KOPT-K1 (cell line): ENCODE results near the gene BCL7C.

Source experiments
- H3K27ac ChIP-seq: fragments of 200-600 bp; sonication (generic); 2 replicates; pipeline ENCODE4 v1.5.1; 2016; ENCODE audit warnings: antibody characterized with exemption, mild to moderate bottlenecking, low read depth, low read length; ENCODE audit not compliant: poor library complexity, severe bottlenecking
- H3K36me3 ChIP-seq: fragments of 200-600 bp; sonication (generic); 2 replicates; pipeline ENCODE4 v1.5.1; 2017; ENCODE audit warnings: antibody characterized with exemption, mild to moderate bottlenecking, low read length, moderate library complexity; ENCODE audit not compliant: insufficient read depth
- H3K9me3 ChIP-seq: fragments of 200-600 bp; sonication (generic); 2 replicates; pipeline ENCODE4 v1.5.1; 2017; ENCODE audit warnings: antibody characterized with exemption, low read length, mild to moderate bottlenecking; ENCODE audit not compliant: insufficient read depth, poor library complexity, severe bottlenecking

The BCL7C gene

DNA sequence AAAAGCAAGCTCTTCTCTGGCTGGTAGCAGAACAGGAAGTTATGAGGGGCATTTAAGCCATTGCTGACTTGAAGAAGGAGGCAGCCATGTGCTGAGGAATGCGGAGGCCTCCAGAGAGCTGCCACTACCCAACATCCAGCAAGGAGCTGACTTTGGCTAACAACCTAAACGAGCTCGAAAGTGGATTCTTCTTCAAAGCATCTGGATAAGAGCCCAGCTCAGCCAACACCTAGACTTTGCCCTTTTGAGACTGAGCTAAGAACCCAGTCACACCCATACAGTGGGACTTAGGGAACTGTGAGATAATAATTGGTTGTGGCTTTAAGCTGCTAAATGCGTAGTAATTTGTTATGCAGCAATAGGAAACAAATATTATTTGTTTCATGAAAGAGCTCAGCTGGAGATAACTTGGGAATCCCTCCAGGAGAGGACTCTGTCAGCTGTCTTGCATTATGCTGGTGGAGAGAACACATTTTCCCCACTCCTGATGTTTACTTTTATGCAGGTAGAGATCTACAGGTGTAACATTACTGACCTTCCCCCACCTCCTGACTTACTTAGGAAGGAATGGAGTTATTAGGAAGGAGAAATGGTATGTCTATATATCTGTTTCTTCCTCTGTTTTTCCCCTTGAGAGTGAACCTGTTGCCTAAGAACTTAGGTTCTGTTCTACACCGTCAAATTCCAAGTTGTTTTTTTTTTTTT lies 54.2 kb downstream of the BCL7C start:
- no peaks in the 10 kb centered on the region for H3K36me3 ChIP-seq
- H3K27ac ChIP-seq = no peak overlapping the region
- no peaks in the 10 kb centered on the region for H3K9me3 ChIP-seq

DNA sequence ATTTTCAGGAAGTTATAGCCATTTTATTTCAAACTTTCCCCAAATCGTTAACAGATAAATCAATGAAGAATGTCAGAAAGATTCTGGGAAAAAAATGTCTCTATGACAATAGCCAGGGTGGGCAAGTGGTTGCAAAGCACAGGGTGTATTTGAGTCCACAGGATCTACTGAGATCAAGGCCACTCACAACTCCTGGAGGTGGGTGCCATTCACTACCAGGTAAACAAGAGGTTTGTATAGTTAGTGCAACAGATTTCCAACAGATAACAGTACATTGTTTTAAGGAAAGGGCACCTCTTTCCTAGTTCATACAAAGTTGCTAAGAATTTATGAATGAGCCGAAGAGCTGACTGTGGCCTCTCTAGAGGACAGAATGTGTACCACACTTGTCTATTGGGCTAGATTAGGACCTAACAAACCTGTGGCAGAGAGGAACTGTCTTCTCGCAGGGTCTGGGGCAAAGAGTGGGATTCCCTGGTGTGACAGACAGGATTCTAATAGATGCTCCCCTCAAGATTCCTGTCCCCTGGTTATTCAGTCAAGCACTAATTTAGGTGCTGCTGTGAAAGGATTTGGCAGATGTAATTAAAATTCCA lies 54.9 kb downstream of the BCL7C start:
- Histone ChIP-seq H3K27ac (no peak overlapping the region), H3K9me3 (no peaks in the 10 kb centered on the region)

DNA sequence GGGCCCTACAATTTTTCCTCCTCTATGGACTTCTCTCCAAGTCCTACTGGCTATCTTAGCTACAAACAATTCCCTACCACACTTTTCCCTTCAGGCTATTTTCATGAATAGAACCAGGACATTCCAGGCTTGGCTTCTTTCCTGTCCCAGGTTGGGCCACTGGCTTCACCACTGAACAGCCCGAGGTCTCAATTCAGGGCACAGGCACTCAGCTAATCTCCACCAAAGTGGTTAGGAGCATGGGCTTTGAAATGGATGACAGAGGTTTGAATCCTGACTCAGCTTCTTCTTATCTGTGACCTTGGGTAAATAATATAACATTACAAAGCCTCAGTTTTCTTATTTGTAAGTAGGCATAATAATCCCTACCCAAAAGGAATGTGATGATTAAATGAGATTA lies 56.0 kb downstream of the BCL7C start:
- Histone ChIP-seq H3K27ac (no peak overlapping the region), H3K36me3 (no peaks in the 10 kb centered on the region), H3K9me3 (no peaks in the 10 kb centered on the region)

More for the DNA sequence above, 54.9 kb downstream of the BCL7C start:
- H3K36me3 ChIP-seq = no peaks in the 10 kb centered on the region
